Rectal smooth muscle tissue (tissue), 1 donor: ENCODE results near the gene FNIP2.
"Not testable (repeated sequence)": the region's sequence is repeated elsewhere in the genome, so short reads cannot be mapped to it uniquely, and the experiment has no call there.

ENCODE experiments used
- H3K27ac ChIP-seq: one replicate; pipeline ENCODE4 v1.7.0; 2013; ENCODE audit warnings: low read depth, low read length, inconsistent platforms
- H3K27me3 ChIP-seq: one replicate; pipeline ENCODE4 v1.7.0; 2013; ENCODE audit warnings: low read length; ENCODE audit not compliant: control insufficient read depth, insufficient read depth
- H3K36me3 ChIP-seq: one replicate; pipeline ENCODE4 v1.7.0; 2013; ENCODE audit warnings: low read length; ENCODE audit not compliant: control insufficient read depth, insufficient read depth
- H3K4me1 ChIP-seq: one replicate; pipeline ENCODE4 v1.7.0; 2013; ENCODE audit warnings: low read length; ENCODE audit not compliant: control insufficient read depth, insufficient read depth
- H3K4me3 ChIP-seq: one replicate; pipeline ENCODE4 v1.7.0; 2013; ENCODE audit warnings: low read length
- H3K9ac ChIP-seq: one replicate; pipeline ENCODE4 v1.7.0; 2013; ENCODE audit warnings: low read length

Gene FNIP2

DNA sequence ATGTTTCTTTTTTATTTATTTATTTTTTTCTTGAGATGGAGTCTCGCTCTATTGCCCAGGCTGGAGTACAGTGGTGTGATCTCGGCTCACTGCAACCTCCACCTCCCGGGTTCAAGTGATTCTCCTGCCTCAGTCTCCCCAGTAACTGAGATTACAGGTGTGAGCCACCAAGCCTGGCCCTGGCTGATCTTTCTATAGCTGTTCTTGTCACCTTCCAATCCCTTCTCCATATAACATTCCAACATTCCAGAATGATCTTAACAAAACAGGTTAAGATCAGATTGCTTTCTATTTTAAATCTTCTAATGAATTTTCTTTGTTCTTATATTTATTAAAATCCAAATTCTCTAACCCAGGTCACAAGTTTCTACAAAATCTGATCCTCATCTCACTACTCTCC, 188.1 kb downstream of the FNIP2 start:
- not testable (repeated sequence) for H3K4me3 ChIP-seq, H3K27me3 ChIP-seq, H3K27ac ChIP-seq, H3K36me3 ChIP-seq, H3K9ac ChIP-seq, H3K4me1 ChIP-seq
